Peyer's patch (tissue), 4 donors: ENCODE results near the gene TBCD. TPM values are rescaled to one million over a fixed set of nuclear protein-coding genes. Genes with fewer than 3 reads are reported as not detected.
"Not testable (repeated sequence)": the region's sequence is repeated elsewhere in the genome, so short reads cannot be mapped to it uniquely, and the experiment has no call there.

Source experiments
- DNase-seq, 3 donors: peaks; one replicate each; pipeline ENCODE4 v3.0.0-alpha.2; 2017 to 2019
- H3K27ac ChIP-seq, 4 donors: fragments of 200-600 bp; sonication (generic); one replicate each; pipeline ENCODE4 v1.5.1; 2016 to 2019
- H3K27me3 ChIP-seq, 2 donors: fragments of 200-600 bp; sonication (generic); one replicate each; pipeline ENCODE4 v1.5.1; 2019
- H3K36me3 ChIP-seq, 3 donors: fragments of 200-600 bp; sonication (generic); one replicate each; pipeline ENCODE4 v1.5.1; 2016 to 2019
- H3K4me1 ChIP-seq, 4 donors: fragments of 200-600 bp; sonication (generic); one replicate each; pipeline ENCODE4 v1.5.1; 2016 to 2019
- H3K4me3 ChIP-seq, 4 donors: fragments of 200-600 bp; sonication (generic); 1 replicate in 3 of 4; 2 replicates in 1 of 4; pipeline ENCODE4 v1.5.1; 2016 to 2019; ENCODE audit warnings: mild to moderate bottlenecking in 1 of 4
- H3K9me3 ChIP-seq, 4 donors: fragments of 200-600 bp; sonication (generic); one replicate each; pipeline ENCODE4 v1.5.1; 2016 to 2019; ENCODE audit warnings: mild to moderate bottlenecking in 1 of 4
- CTCF ChIP-seq, 6 experiments: fragments of 450-650 bp in 4 of 6; fragments of 200-600 bp in 2 of 6; sonication (generic) in 1 of 6; IDR thresholded peaks; one replicate each; pipeline ENCODE4 v1.5.1; 2017 to 2019; ENCODE audit warnings: antibody characterized with exemption in 6 of 6, mild to moderate bottlenecking in 3 of 6, moderate library complexity in 1 of 6
- POLR2A ChIP-seq, 2 donors: fragments of 450-650 bp; IDR thresholded peaks; one replicate each; pipeline ENCODE4 v1.5.1; 2017; ENCODE audit warnings: antibody characterized with exemption in 2 of 2, mild to moderate bottlenecking in 2 of 2, moderate library complexity in 2 of 2
- total RNA-seq, 4 donors: library from RNA; depleted of rRNA; stranded (reverse); fragments of >200 nt; gene quantifications; one replicate each; pipeline ENCODE4 v1.1.0, GENCODE V29; 2016

TBCD gene
- total RNA-seq, 4 donors from 2014 or later: 58.7 to 130 (median 74.8) TPM

GRCh38 chr17:82736511-82737185, 15.2 kb upstream of the TBCD start:
- peak overlapping the region in 1 of 4 donors; percentile 92 for H3K4me3 ChIP-seq
- peaks cover 0 to 17% (median 2%) of the 10 kb centered on the region in 4 donors for H3K4me1 ChIP-seq
- H3K36me3 ChIP-seq: peaks cover 0 to 21% (median 0%) of the 10 kb centered on the region in 3 donors
- H3K27ac ChIP-seq: no peak overlapping the region
- peaks cover 0 to 14% (median 2%) of the 10 kb centered on the region in 4 donors for H3K9me3 ChIP-seq
- no peaks in the 10 kb centered on the region for H3K27me3 ChIP-seq
- DNase-seq: no peak
- no peak for TF ChIP-seq POLR2A (IDR thresholded peaks at IDR 0.05)
- no peak for TF ChIP-seq CTCF (IDR thresholded peaks at IDR 0.05)

- Histone ChIP-seq H3K27me3 (no peaks in the 10 kb centered on the region), H3K27ac (no peak overlapping the region), H3K9me3 (peaks cover 0 to 14% (median 2%) of the 10 kb centered on the region in 4 donors), H3K4me3 (no peak overlapping the region), H3K4me1 (peaks cover 0 to 17% (median 2%) of the 10 kb centered on the region in 4 donors), H3K36me3 (peaks cover 0 to 32% (median 0%) of the 10 kb centered on the region in 3 donors)
- no peak for TF ChIP-seq CTCF (IDR thresholded peaks at IDR 0.05)
- TF ChIP-seq POLR2A (IDR thresholded peaks at IDR 0.05): no peak
- DNase-seq: no peak
Observed at GRCh38 chr17:82737967-82738877, 13.6 kb upstream of the TBCD start.

- peak in 2 of 3 donors; percentile 75 to 84 for DNase-seq
- peaks cover 0 to 9% (median 0%) of the 10 kb centered on the region in 4 donors for H3K4me1 ChIP-seq
- peak overlapping the region in 2 of 4 donors; percentile 39 to 68 for H3K27ac ChIP-seq
- no peaks in the 10 kb centered on the region for H3K27me3 ChIP-seq
- peaks cover 0 to 41% (median 0%) of the 10 kb centered on the region in 3 donors for H3K36me3 ChIP-seq
- TF ChIP-seq POLR2A (IDR thresholded peaks at IDR 0.05) (no peak), CTCF (IDR thresholded peaks at IDR 0.05) (no peak)
- no peak overlapping the region for H3K4me3 ChIP-seq
- peaks cover 0 to 6% (median 2%) of the 10 kb centered on the region in 4 donors for H3K9me3 ChIP-seq
Observed at GRCh38 chr17:82740906-82741759, 10.7 kb upstream of the TBCD start.

- no peak for DNase-seq
- Histone ChIP-seq H3K4me3 (no peak overlapping the region), H3K4me1 (no peaks in the 10 kb centered on the region), H3K9me3 (peaks cover 0 to 6% (median 2%) of the 10 kb centered on the region in 4 donors), H3K27me3 (no peaks in the 10 kb centered on the region), H3K36me3 (peaks cover 0 to 41% (median 0%) of the 10 kb centered on the region in 3 donors), H3K27ac (no peak overlapping the region)
- TF ChIP-seq CTCF (IDR thresholded peaks at IDR 0.05) (no peak), POLR2A (IDR thresholded peaks at IDR 0.05) (no peak)
Observed at GRCh38 chr17:82743344-82744219, 8.3 kb upstream of the TBCD start.

- not testable (repeated sequence) for DNase-seq, H3K27me3 ChIP-seq, H3K27ac ChIP-seq, H3K4me3 ChIP-seq, H3K9me3 ChIP-seq, H3K4me1 ChIP-seq
- H3K36me3 ChIP-seq: peaks cover 0 to 38% (median 0%) of the 10 kb centered on the region in 3 donors
Observed at GRCh38 chr17:82744736-82745135, 7.1 kb upstream of the TBCD start.
